ENCODE data around the gene TC2N.
A peak's percentile ranks its signal among the peaks of the same experiment; 100 is the strongest.

TC2N gene
- 53.5 to 585 (median 305) reads per million in 9 experiments for total RNA-seq

- peak within 1 kb of the TSS; percentile 86 to 94 for H3K4me3 Mint-ChIP-seq
- peak; percentile 63 to 70 (median 66) for DNase-seq
- H3K4me1 Mint-ChIP-seq (ENCODE audit: low read depth in 2 of 2), result peaks cover 56 to 67% of the 10 kb centered on the region in 2 donors
- peak within 1 kb of the TSS; percentile 76 to 96 for H3K27ac Mint-ChIP-seq
- no peaks in the 10 kb centered on the region for H3K27me3 Mint-ChIP-seq
- H3K9me3 Mint-ChIP-seq, result no peaks in the 10 kb centered on the region
- peaks cover 51% of the 10 kb centered on the region for H3K36me3 Mint-ChIP-seq (ENCODE audit: insufficient read depth)
- peak; percentile 74 for ATAC-seq (replicated peaks)
Measured at GRCh38 chr14:91867316-91867988, at the start of gene TC2N. TC2N (minus strand) TSS chr14:91867536; CDS start chr14:91813769, 53,767 bp downstream.

DNA sequence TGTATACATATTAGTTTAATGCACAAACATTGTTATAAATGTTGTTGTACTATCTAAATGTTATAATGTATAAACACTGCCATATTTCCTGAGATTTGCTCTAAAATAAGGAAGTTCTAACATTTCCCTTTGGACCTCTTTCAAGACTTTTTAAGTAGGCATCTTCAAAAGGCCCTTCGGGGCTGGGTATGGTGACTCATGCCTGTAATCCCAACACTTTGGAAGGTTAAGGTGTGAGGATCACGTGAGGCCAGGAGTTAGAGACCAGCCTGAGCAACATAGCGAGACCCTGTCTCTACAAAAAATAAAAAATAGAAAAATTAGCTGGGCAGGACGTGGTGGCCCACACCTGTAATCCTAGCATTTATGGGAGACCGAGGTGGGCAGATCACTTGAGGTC lies 44.7 kb upstream of the TC2N start:
- H3K4me1 Mint-ChIP-seq (ENCODE audit: low read depth in 2 of 2), result peaks cover 17 to 22% of the 10 kb centered on the region in 2 donors
- ATAC-seq (replicated peaks) (no peak), DNase-seq (no peak)
- H3K27ac Mint-ChIP-seq, result no peak overlapping the region
- no peaks in the 10 kb centered on the region for H3K27me3 Mint-ChIP-seq
- H3K9me3 Mint-ChIP-seq, result no peaks in the 10 kb centered on the region
- H3K36me3 Mint-ChIP-seq (ENCODE audit: insufficient read depth), result no peaks in the 10 kb centered on the region
- H3K4me3 Mint-ChIP-seq, result no peak overlapping the region

DNA sequence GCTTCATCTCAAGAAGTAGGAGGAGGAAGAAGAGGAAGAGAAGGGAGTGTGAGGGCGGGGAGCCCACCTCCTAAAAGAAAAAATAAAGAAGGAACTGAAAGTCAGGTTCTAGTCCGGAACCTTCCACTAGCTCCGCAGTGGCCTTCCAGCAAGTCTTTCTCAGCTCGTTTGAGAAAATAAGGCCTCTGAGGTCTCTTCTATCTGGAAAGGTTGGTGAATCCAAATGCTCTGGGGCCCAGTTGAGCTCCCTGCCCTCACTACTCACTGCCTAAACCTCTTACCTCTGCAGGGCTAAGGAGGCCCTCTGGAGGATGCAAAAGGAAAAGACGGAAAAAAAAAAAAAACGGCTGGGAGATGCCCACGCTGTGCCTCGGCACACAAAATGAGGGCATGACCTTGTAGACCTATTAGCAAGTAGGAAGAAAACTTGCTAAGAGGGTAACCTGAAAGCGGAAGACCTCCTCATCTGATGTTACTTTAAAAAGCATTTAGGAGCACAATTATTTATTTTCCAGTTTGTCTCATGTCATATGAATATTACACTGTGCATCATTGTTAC lies 44.2 kb upstream of the TC2N start:
- no peaks in the 10 kb centered on the region for H3K27me3 Mint-ChIP-seq
- H3K4me3 Mint-ChIP-seq, result peak overlapping the region; percentile 31 to 57
- H3K4me1 Mint-ChIP-seq (ENCODE audit: low read depth in 2 of 2), result peaks cover 17 to 22% of the 10 kb centered on the region in 2 donors
- no peaks in the 10 kb centered on the region for H3K9me3 Mint-ChIP-seq
- ATAC-seq (replicated peaks) (peak; percentile 92), DNase-seq (peak; percentile 21 to 33 (median 26))
- H3K36me3 Mint-ChIP-seq (ENCODE audit: insufficient read depth), result no peaks in the 10 kb centered on the region
- peak overlapping the region in 1 of 2 donors; percentile 38 for H3K27ac Mint-ChIP-seq

GRCh38 chr14:91910196-91910595 lies 42.9 kb upstream of the TC2N start:
- no peak overlapping the region for H3K4me3 Mint-ChIP-seq
- H3K27ac Mint-ChIP-seq, result peak overlapping the region in 1 of 2 donors; percentile 29
- no peaks in the 10 kb centered on the region for H3K9me3 Mint-ChIP-seq
- ATAC-seq (replicated peaks) (no peak), DNase-seq (no peak)
- H3K27me3 Mint-ChIP-seq, result no peaks in the 10 kb centered on the region
- peaks cover 21 to 22% of the 10 kb centered on the region in 2 donors for H3K4me1 Mint-ChIP-seq (ENCODE audit: low read depth in 2 of 2)
- H3K36me3 Mint-ChIP-seq (ENCODE audit: insufficient read depth), result no peaks in the 10 kb centered on the region

DNA sequence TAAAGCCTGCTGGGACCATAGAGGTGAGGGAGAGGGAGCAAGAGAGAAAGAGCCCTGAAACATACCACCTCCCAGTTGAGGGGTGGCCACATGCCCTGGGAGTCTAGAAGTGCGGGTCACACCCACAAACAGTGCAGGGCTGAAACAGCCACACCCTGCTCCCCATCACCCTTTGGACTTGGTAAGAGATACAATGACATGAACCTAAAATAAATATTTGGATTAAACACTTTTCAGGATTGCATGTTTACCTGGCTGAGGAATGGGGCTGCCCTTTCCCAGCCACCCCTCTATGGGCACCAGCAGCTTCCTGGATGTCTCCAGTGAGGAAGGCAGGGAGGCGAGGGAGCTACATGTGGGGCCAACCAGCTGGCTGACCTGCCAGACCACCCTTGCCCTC lies 39.0 kb upstream of the TC2N start:
- Mint-ChIP-seq H3K27ac (peak overlapping the region in 1 of 2 donors; percentile 30), H3K27me3 (no peaks in the 10 kb centered on the region), H3K36me3 (ENCODE audit: insufficient read depth) (no peaks in the 10 kb centered on the region), H3K4me3 (no peak overlapping the region), H3K4me1 (ENCODE audit: low read depth in 2 of 2) (peaks cover 17 to 21% of the 10 kb centered on the region in 2 donors), H3K9me3 (no peaks in the 10 kb centered on the region)
- DNase-seq (no peak), ATAC-seq (replicated peaks) (no peak)

DNA sequence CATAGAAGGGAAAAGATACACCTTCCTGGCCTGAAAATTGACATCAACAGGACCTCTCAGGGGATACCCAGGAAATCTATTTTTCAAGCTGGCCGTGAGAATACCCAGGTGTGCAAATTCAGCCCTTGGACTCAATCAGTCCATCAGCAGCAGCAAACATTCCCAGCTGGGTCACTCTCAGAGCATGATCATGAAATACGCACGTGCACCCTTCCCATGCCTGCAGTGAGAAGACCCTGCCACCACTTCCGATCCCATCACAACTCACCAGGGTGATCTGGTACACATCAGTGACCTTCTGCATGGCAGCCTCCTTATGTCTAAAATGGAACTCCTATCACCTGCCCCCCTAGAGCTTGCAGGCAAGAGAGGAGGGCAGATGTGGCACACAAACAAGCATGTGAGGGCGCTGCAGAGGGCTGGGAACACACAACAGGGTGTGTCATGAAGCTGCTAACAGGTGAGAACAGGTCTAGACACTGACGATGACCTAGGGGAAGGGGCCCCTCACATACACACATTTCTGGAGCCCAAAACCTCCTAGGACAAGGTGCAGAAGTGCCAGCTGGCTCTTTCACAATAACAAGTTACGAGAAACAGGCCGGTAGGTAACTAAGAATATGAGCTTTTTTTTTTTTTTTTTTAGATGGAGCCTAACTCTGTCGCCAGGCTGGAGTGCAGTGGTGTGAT lies 37.8 kb upstream of the TC2N start:
- Mint-ChIP-seq H3K27ac (no peak overlapping the region), H3K27me3 (no peaks in the 10 kb centered on the region), H3K4me3 (no peak overlapping the region), H3K4me1 (ENCODE audit: low read depth in 2 of 2) (peaks cover 14 to 17% of the 10 kb centered on the region in 2 donors), H3K9me3 (no peaks in the 10 kb centered on the region), H3K36me3 (ENCODE audit: insufficient read depth) (no peaks in the 10 kb centered on the region)
- ATAC-seq (replicated peaks) (no peak), DNase-seq (no peak)

GRCh38 chr14:91904483-91904882 lies 37.1 kb upstream of the TC2N start:
- Mint-ChIP-seq H3K27me3 (no peaks in the 10 kb centered on the region), H3K36me3 (ENCODE audit: insufficient read depth) (no peaks in the 10 kb centered on the region), H3K4me3 (no peak overlapping the region), H3K27ac (no peak overlapping the region), H3K4me1 (ENCODE audit: low read depth in 2 of 2) (peaks cover 14 to 17% of the 10 kb centered on the region in 2 donors), H3K9me3 (no peaks in the 10 kb centered on the region)
- ATAC-seq (replicated peaks) (no peak), DNase-seq (no peak)

GRCh38 chr14:91903070-91903469 lies 35.7 kb upstream of the TC2N start:
- DNase-seq, result no peak
- no peak overlapping the region for H3K27ac Mint-ChIP-seq
- H3K27me3 Mint-ChIP-seq, result no peaks in the 10 kb centered on the region
- no peak overlapping the region for H3K4me3 Mint-ChIP-seq
- H3K9me3 Mint-ChIP-seq, result no peaks in the 10 kb centered on the region
- ATAC-seq (replicated peaks), result no peak
- H3K4me1 Mint-ChIP-seq (ENCODE audit: low read depth in 2 of 2), result peaks cover 10 to 15% of the 10 kb centered on the region in 2 donors
- no peaks in the 10 kb centered on the region for H3K36me3 Mint-ChIP-seq (ENCODE audit: insufficient read depth)

DNA sequence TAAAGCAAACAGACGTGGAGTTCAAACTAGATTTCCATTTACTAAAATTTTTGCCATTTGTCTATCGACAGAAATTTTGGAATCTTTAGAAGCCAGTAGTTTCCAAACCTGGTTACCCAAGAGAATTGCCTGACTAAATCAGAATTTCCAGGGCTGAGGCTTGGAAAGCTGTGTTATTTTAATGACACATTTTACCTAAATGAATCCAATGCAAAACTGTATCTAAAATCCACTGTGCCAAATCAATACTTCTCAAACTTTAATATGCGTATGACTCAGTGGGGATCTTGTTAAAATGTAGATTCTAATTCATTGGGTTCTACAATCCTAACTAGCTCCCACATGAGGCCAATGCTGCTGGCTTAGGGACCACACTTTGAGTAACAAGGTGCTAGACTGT lies 35.0 kb upstream of the TC2N start:
- no peak for ATAC-seq (replicated peaks)
- no peak for DNase-seq
- no peak overlapping the region for H3K4me3 Mint-ChIP-seq
- no peaks in the 10 kb centered on the region for H3K36me3 Mint-ChIP-seq (ENCODE audit: insufficient read depth)
- H3K9me3 Mint-ChIP-seq, result no peaks in the 10 kb centered on the region
- no peak overlapping the region for H3K27ac Mint-ChIP-seq
- no peaks in the 10 kb centered on the region for H3K27me3 Mint-ChIP-seq
- H3K4me1 Mint-ChIP-seq (ENCODE audit: low read depth in 2 of 2), result peaks cover 3 to 13% of the 10 kb centered on the region in 2 donors

DNA sequence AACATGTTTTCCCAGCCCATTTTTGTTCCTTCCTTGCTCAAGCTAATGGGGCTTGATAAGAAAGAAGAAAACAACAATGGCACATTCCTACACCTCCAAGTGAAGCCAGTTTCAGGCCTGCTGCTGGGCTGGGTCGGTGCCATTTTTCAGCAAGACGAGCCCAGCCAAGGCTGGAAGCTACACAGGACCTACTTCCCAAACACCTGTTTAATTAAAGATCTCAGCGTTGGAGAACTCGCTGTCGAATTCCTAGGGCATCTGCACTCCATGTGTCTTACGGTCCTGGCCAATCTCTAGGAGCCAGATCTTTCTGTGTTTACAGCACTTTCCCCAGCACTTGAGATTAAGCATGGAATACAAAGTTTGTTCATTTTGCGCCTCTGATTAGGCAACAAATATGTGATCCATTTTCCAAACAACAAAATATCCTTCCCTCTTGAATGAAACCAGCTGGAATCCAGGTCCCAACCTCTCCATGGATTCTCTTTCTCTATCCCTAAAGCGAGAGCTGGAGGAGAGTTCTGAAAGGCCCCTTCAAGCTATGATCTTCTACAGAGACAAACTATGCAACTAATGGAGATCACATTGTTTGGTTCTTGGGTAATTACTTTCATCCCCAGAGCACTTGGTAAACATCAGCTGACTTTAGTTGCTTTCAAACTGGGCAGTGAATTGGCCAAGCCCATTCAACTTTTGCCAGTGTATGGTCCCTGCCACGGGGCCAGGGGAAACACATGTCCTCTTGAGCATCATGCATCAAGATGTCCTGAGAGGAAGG lies 34.3 kb upstream of the TC2N start:
- ATAC-seq (replicated peaks), result no peak
- Mint-ChIP-seq H3K4me1 (ENCODE audit: low read depth in 2 of 2) (peaks cover 0 to 13% of the 10 kb centered on the region in 2 donors), H3K27me3 (no peaks in the 10 kb centered on the region), H3K27ac (no peak overlapping the region), H3K36me3 (ENCODE audit: insufficient read depth) (no peaks in the 10 kb centered on the region), H3K9me3 (no peaks in the 10 kb centered on the region), H3K4me3 (no peak overlapping the region)
- no peak for DNase-seq

- Mint-ChIP-seq H3K9me3 (no peaks in the 10 kb centered on the region), H3K27me3 (no peaks in the 10 kb centered on the region), H3K4me3 (no peak overlapping the region), H3K36me3 (ENCODE audit: insufficient read depth) (no peaks in the 10 kb centered on the region), H3K27ac (no peak overlapping the region), H3K4me1 (ENCODE audit: low read depth in 2 of 2) (peaks cover 7 to 15% of the 10 kb centered on the region in 2 donors)
- DNase-seq (no peak), ATAC-seq (replicated peaks) (no peak)
Measured at GRCh38 chr14:91899806-91900205, 32.5 kb upstream of the TC2N start.

GRCh38 chr14:91899213-91899612 lies 31.9 kb upstream of the TC2N start:
- Mint-ChIP-seq H3K4me1 (ENCODE audit: low read depth in 2 of 2) (peaks cover 7 to 15% of the 10 kb centered on the region in 2 donors), H3K4me3 (no peak overlapping the region), H3K36me3 (ENCODE audit: insufficient read depth) (no peaks in the 10 kb centered on the region), H3K27ac (no peak overlapping the region), H3K9me3 (no peaks in the 10 kb centered on the region), H3K27me3 (no peaks in the 10 kb centered on the region)
- no peak for DNase-seq
- ATAC-seq (replicated peaks), result no peak

- ATAC-seq (replicated peaks) (no peak), DNase-seq (no peak)
- no peak overlapping the region for H3K4me3 Mint-ChIP-seq
- H3K27me3 Mint-ChIP-seq, result no peaks in the 10 kb centered on the region
- no peak overlapping the region for H3K27ac Mint-ChIP-seq
- no peaks in the 10 kb centered on the region for H3K36me3 Mint-ChIP-seq (ENCODE audit: insufficient read depth)
- no peaks in the 10 kb centered on the region for H3K9me3 Mint-ChIP-seq
- H3K4me1 Mint-ChIP-seq (ENCODE audit: low read depth in 2 of 2), result peaks cover 14 to 15% of the 10 kb centered on the region in 2 donors
Measured at GRCh38 chr14:91898372-91898771, 31.0 kb upstream of the TC2N start.
